Smooth muscle cell (in vitro differentiated cells): ENCODE results near the gene SPHK1. TPM values are rescaled to one million over a fixed set of nuclear protein-coding genes. Genes with fewer than 3 reads are reported as not detected.
A peak's percentile ranks its signal among the peaks of the same experiment; 100 is the strongest.

Source experiments
- DNase-seq: peaks from one replicate; lab custom pipeline; 2025; ENCODE audit not compliant: unreplicated experiment; lab: John Stamatoyannopoulos, UW
- H2AFZ ChIP-seq: fragments of 200-600 bp; sonication (generic); 2 replicates; pipeline ENCODE4 v1.6.0; 2016; ENCODE audit warnings: antibody characterized with exemption, low read depth, mild to moderate bottlenecking
- H3F3A ChIP-seq: fragments of 200-600 bp; sonication (generic); 2 replicates; pipeline ENCODE4 v1.6.0; 2017; ENCODE audit warnings: antibody characterized with exemption, low read depth
- H3K27ac ChIP-seq: fragments of 200-600 bp; sonication (generic); 2 replicates; pipeline ENCODE4 v1.5.1; 2016; ENCODE audit warnings: low read depth, mild to moderate bottlenecking
- H3K27me3 ChIP-seq: fragments of 200-600 bp; sonication (generic); 2 replicates; pipeline ENCODE4 v1.6.1; 2016; ENCODE audit warnings: low read depth, mild to moderate bottlenecking
- H3K36me3 ChIP-seq: fragments of 200-600 bp; sonication (generic); 2 replicates; pipeline ENCODE4 v1.5.1; 2016; ENCODE audit warnings: low read depth
- H3K4me1 ChIP-seq: fragments of 200-600 bp; sonication (generic); 2 replicates; pipeline ENCODE4 v1.5.1; 2016; ENCODE audit warnings: low read depth
- H3K4me2 ChIP-seq: fragments of 200-600 bp; sonication (generic); 2 replicates; pipeline ENCODE4 v1.6.0; 2016; ENCODE audit warnings: mild to moderate bottlenecking
- H3K4me3 ChIP-seq: fragments of 200-600 bp; sonication (generic); 2 replicates; pipeline ENCODE4 v1.5.1; 2016; ENCODE audit warnings: mild to moderate bottlenecking
- H3K79me2 ChIP-seq: fragments of 200-600 bp; sonication (generic); 2 replicates; pipeline ENCODE4 v1.6.0; 2016; ENCODE audit warnings: low read depth, mild to moderate bottlenecking
- H3K9ac ChIP-seq: fragments of 200-600 bp; sonication (generic); 2 replicates; pipeline ENCODE4 v1.6.0; 2016; ENCODE audit warnings: low read depth
- H3K9me3 ChIP-seq: fragments of 200-600 bp; sonication (generic); replicated peaks from 2 replicates; pipeline ENCODE4 v1.5.1; 2016; ENCODE audit warnings: low read depth
- H4K20me1 ChIP-seq: fragments of 200-600 bp; sonication (generic); 2 replicates; pipeline ENCODE4 v1.6.0; 2016; ENCODE audit warnings: low read depth
- WGBS: methylation state at CpG from one replicate; pipeline ENCODE4 v1.1.7; 2016; ENCODE audit warnings: low lambda C conversion rate; 5-methylcytosine and 5-hydroxymethylcytosine counted together
- polyA plus RNA-seq: library from polyadenylated mRNA; unstranded; fragments of >200 nt; fragmentation: Nextera tagmentation; extraction: Ambion mirVana; gene quantifications from 2 replicates; pipeline ENCODE4 v1.2.1, GENCODE V29; 2016
- total RNA-seq: library from RNA; depleted of rRNA; stranded (reverse); fragments of >200 nt; gene quantifications from 2 replicates; pipeline ENCODE4 v1.2.3, GENCODE V29; 2014
- TF ChIP-seq, protein P1 (sequence below): fragments of 200-600 bp; sonication (generic); IDR thresholded peaks from 2 replicates; pipeline ENCODE4 v1.5.1; 2017; ENCODE audit warnings: borderline replicate concordance, mild to moderate bottlenecking, antibody characterized with exemption; ENCODE audit not compliant: insufficient read depth, poor library complexity, severe bottlenecking

The SPHK1 gene
- total and polyA plus RNA-seq, 2 experiments from 2014 or later: 20.1 to 24.8 TPM

DNA sequence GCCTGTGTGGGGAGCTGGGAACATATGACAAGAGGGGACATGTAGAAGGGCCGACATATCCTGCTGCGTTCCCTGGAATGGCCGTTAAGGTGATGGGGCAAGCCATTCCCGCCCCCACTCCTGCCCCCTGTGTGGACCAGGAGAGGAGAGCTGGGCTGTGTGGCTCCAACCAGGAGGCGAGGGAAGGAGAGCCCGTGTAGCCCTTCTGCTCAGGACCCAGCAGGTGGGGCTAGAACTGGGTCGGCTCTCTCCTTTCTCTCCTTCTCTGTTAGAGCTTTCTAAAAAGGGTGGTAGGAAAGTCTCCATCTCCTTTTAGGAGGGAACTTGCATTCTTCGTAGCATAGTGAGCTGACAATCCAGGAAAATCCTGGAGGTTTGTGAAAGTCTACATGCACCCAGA, 12.8 kb downstream of the SPHK1 start:
- Histone ChIP-seq H4K20me1 (peaks cover 5% of the 10 kb centered on the region), H3K9me3 (no peaks in the 10 kb centered on the region), H3K4me2 (no peak overlapping the region), H3K27ac (no peak overlapping the region), H2AFZ (no peak overlapping the region), H3K4me1 (no peaks in the 10 kb centered on the region), H3K79me2 (no peaks in the 10 kb centered on the region), H3K9ac (no peak overlapping the region), H3K36me3 (peaks cover 3% of the 10 kb centered on the region), H3K27me3 (no peaks in the 10 kb centered on the region), H3K4me3 (no peak overlapping the region), H3F3A (no peaks in the 10 kb centered on the region)
- DNase-seq: no peak
- TF ChIP-seq, protein P1, sequence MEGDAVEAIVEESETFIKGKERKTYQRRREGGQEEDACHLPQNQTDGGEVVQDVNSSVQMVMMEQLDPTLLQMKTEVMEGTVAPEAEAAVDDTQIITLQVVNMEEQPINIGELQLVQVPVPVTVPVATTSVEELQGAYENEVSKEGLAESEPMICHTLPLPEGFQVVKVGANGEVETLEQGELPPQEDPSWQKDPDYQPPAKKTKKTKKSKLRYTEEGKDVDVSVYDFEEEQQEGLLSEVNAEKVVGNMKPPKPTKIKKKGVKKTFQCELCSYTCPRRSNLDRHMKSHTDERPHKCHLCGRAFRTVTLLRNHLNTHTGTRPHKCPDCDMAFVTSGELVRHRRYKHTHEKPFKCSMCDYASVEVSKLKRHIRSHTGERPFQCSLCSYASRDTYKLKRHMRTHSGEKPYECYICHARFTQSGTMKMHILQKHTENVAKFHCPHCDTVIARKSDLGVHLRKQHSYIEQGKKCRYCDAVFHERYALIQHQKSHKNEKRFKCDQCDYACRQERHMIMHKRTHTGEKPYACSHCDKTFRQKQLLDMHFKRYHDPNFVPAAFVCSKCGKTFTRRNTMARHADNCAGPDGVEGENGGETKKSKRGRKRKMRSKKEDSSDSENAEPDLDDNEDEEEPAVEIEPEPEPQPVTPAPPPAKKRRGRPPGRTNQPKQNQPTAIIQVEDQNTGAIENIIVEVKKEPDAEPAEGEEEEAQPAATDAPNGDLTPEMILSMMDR: no peak
- WGBS: 96% methylated on average over 8 of the region's 8 CpGs

DNA sequence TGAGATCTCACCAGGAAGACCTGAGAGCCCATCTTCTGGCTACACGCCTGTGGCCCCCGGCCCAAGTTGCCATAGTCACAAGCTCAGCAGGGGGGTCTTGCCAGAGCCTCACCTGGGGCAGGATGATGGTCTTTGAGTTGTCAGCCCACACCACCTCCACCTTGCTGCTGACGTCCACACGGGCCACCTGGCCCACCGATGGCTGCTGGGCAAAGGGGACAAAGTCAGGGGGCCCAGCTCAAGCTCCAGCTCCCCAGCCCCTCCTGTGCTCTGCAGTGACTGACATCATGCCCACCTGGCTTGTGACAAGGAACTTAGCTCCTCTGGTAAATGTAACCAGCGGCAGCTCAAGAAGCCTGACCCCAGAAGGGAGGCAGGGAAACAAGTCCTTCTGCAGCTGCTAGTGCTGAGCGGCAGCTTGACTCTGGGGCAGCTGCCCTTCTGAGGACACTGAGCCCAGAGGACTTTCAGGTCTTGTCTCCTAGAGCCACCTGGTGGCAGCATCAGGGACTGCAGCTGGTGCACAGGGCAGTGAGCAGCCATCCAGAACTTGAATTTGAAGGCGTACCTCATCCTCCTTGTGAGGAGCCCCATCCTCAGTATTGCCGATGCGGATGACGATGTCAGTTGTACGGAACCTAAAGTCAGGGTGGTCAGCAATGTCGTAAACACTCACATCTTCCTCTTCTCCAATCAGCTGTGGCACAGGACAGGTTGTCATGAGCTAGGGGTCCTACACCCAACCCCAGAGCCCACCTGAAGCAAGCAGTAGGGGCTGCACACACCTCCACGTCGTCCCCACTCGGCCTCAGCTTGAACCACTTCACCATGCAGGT, 13.5 kb downstream of the SPHK1 start:
- H3K9ac ChIP-seq: no peak overlapping the region
- H3K27me3 ChIP-seq: no peaks in the 10 kb centered on the region
- peaks cover 5% of the 10 kb centered on the region for H4K20me1 ChIP-seq
- H3K36me3 ChIP-seq: peaks cover 3% of the 10 kb centered on the region
- H3K27ac ChIP-seq: no peak overlapping the region
- TF ChIP-seq, protein P1: peak; percentile 94
- peak; percentile 61 for DNase-seq
- no peaks in the 10 kb centered on the region for H3F3A ChIP-seq
- no peaks in the 10 kb centered on the region for H3K4me1 ChIP-seq
- 79% methylated on average over 16 of the region's 16 CpGs for WGBS
- no peaks in the 10 kb centered on the region for H3K79me2 ChIP-seq
- no peak overlapping the region for H3K4me3 ChIP-seq
- H3K9me3 ChIP-seq: no peaks in the 10 kb centered on the region
- no peak overlapping the region for H3K4me2 ChIP-seq
- no peak overlapping the region for H2AFZ ChIP-seq

DNA sequence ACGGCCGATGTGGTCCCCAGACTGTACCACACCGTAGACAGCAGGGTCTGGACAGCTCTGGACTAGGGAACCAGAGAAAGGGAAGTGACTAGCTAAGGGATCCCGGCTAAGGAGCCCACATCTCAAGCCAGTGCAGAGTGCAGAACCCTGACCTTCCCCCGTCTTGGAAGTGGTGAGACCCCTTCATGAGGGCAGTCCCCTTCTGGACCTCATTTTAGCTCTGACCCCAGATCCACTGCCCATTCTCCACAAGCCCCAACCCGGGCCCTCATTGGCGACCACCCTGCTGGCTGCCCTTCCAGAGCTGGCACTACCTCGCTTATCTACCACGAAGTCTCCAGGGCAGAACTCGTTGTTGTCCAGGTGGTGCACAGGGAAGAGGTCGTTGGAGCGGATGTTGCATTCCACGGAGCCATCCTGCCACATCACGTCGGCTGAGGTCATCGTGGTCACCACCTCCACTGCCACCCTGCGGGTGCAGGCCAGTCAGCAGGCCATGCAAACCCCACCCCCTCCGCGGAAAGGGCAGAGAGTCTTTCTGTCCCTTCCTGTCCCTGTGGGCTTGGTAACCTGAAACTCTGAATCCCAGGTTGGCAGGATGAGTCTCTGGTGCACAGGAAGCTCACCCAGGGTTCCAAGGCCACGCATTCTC, 14.2 kb downstream of the SPHK1 start:
- Histone ChIP-seq H3K4me2 (no peak overlapping the region), H3K36me3 (peaks cover 3% of the 10 kb centered on the region), H3K27ac (no peak overlapping the region), H3K4me1 (no peaks in the 10 kb centered on the region), H3F3A (no peaks in the 10 kb centered on the region), H3K9me3 (no peaks in the 10 kb centered on the region), H3K9ac (no peak overlapping the region), H3K27me3 (no peaks in the 10 kb centered on the region), H3K79me2 (no peaks in the 10 kb centered on the region), H2AFZ (no peak overlapping the region), H3K4me3 (no peak overlapping the region), H4K20me1 (peaks cover 7% of the 10 kb centered on the region)
- WGBS: 97% methylated on average over 20 of the region's 20 CpGs
- no peak for DNase-seq
- TF ChIP-seq, protein P1: no peak
